NB4 (cell line): ENCODE results near the gene RHBDD1.

Experiments used
- DNase-seq: peaks from one replicate; pipeline ENCODE4 v3.0.0; 2010; ENCODE audit warnings: low read depth
- H3K4me3 ChIP-seq: one replicate; pipeline ENCODE4 v1.5.1; 2011; ENCODE audit warnings: mild to moderate bottlenecking, low read depth, low read length, moderate library complexity
- CTCF ChIP-seq: IDR thresholded peaks from one replicate; pipeline ENCODE4 v1.5.1; 2012; ENCODE audit warnings: low read depth, low read length
- MAX ChIP-seq: IDR thresholded peaks from 2 replicates; pipeline ENCODE4 v1.6.1; 2011; ENCODE audit warnings: low read depth, low read length
- MYC ChIP-seq: IDR thresholded peaks from 2 replicates; pipeline ENCODE4 v1.6.1; 2011; ENCODE audit warnings: low read depth, low read length
- POLR2A ChIP-seq: IDR thresholded peaks from 2 replicates; pipeline ENCODE4 v1.6.1; 2011; ENCODE audit warnings: mild to moderate bottlenecking; ENCODE audit not compliant: insufficient read length; ENCODE audit errors: extremely low read depth

RHBDD1 gene

GRCh38 chr2:226794751-226795171, 41.1 kb upstream of the RHBDD1 start:
- peak overlapping the region; percentile 50 for H3K4me3 ChIP-seq
- no peak for DNase-seq
- TF ChIP-seq POLR2A = no peak
- no peak for TF ChIP-seq MAX
- TF ChIP-seq MYC = no peak
- no peak for TF ChIP-seq CTCF

GRCh38 chr2:226795281-226796011, 40.4 kb upstream of the RHBDD1 start:
- TF ChIP-seq CTCF = no peak
- no peak for TF ChIP-seq MAX
- no peak for TF ChIP-seq MYC
- TF ChIP-seq POLR2A = no peak
- DNase-seq = no peak
- no peak overlapping the region for H3K4me3 ChIP-seq

GRCh38 chr2:226796012-226796839, 39.6 kb upstream of the RHBDD1 start:
- no peak for TF ChIP-seq MAX
- H3K4me3 ChIP-seq = no peak overlapping the region
- DNase-seq = no peak

- peak; percentile 26 for DNase-seq
- H3K4me3 ChIP-seq = no peak overlapping the region
- no peak for TF ChIP-seq MYC
- TF ChIP-seq CTCF = peak; percentile 10
- no peak for TF ChIP-seq POLR2A
Measured at GRCh38 chr2:226796840-226797288, 39.0 kb upstream of the RHBDD1 start.

- DNase-seq = no peak
Measured at GRCh38 chr2:226797289-226797988, 38.4 kb upstream of the RHBDD1 start.

More at GRCh38 chr2:226797289-226797988, 38.4 kb upstream of the RHBDD1 start:
- no peak overlapping the region for H3K4me3 ChIP-seq
- TF ChIP-seq POLR2A = no peak
- no peak for TF ChIP-seq CTCF
